C4-2B (cell line): ENCODE results near the gene CLEC11A.
"Not testable (repeated sequence)": the region's sequence is repeated elsewhere in the genome, so short reads cannot be mapped to it uniquely, and the experiment has no call there.

Experiments
- H3K27ac ChIP-seq: fragments of 450-650 bp; 2 replicates; pipeline ENCODE4 v1.5.1; 2017
- CTCF ChIP-seq: fragments of 450-650 bp; conservative IDR thresholded peaks from 2 replicates; pipeline ENCODE4 v1.5.1; 2017; ENCODE audit warnings: mild to moderate bottlenecking
- ZFX ChIP-seq: fragments of 450-650 bp; IDR thresholded peaks from 2 replicates; pipeline ENCODE4 v1.6.1; 2017

Gene CLEC11A

GRCh38 chr19:50739914-50740426, 16.8 kb downstream of the CLEC11A start:
- TF ChIP-seq ZFX (no peak), CTCF (no peak)
- H3K27ac ChIP-seq = no peak overlapping the region

- no peak overlapping the region for H3K27ac ChIP-seq
- no peak for TF ChIP-seq ZFX
These were observed 18.2 kb downstream of the CLEC11A start for GRCh38 chr19:50741179-50741933.

GRCh38 chr19:50743537-50743936, 20.4 kb downstream of the CLEC11A start:
- no peak overlapping the region for H3K27ac ChIP-seq
- no peak for TF ChIP-seq CTCF
- no peak for TF ChIP-seq ZFX

- no peak overlapping the region for H3K27ac ChIP-seq
- TF ChIP-seq CTCF = no peak
- TF ChIP-seq ZFX = no peak
These were observed 22.1 kb downstream of the CLEC11A start for GRCh38 chr19:50745221-50745620.

GRCh38 chr19:50747141-50747540, 24.0 kb downstream of the CLEC11A start:
- not testable (repeated sequence) for H3K27ac ChIP-seq

- H3K27ac ChIP-seq = no peak overlapping the region
- TF ChIP-seq ZFX (no peak), CTCF (no peak)
These were observed 26.3 kb downstream of the CLEC11A start for GRCh38 chr19:50749490-50749889.

- no peak overlapping the region for H3K27ac ChIP-seq
- no peak for TF ChIP-seq CTCF
- TF ChIP-seq ZFX = no peak
These were observed 26.8 kb downstream of the CLEC11A start for GRCh38 chr19:50750010-50750409.

- TF ChIP-seq CTCF (no peak), ZFX (no peak)
These were observed 30.7 kb downstream of the CLEC11A start for GRCh38 chr19:50753879-50754278.

GRCh38 chr19:50756244-50756643, 33.1 kb downstream of the CLEC11A start:
- not testable (repeated sequence) for H3K27ac ChIP-seq

More at GRCh38 chr19:50753879-50754278, 30.7 kb downstream of the CLEC11A start:
- H3K27ac ChIP-seq = no peak overlapping the region

- not testable (repeated sequence) for H3K27ac ChIP-seq
These were observed 34.5 kb downstream of the CLEC11A start for GRCh38 chr19:50757624-50758023.

GRCh38 chr19:50759076-50759475, 35.9 kb downstream of the CLEC11A start:
- H3K27ac ChIP-seq = not testable (repeated sequence)
